NCI-H2196 (cell line): Measurements from ENCODE around the gene AIRE.
"Not testable (repeated sequence)": the region's sequence is repeated elsewhere in the genome, so short reads cannot be mapped to it uniquely, and the experiment has no call there.

Source experiments
- DNase-seq: peaks from one replicate; lab custom pipeline; 2025; ENCODE audit not compliant: unreplicated experiment; lab: John Stamatoyannopoulos, UW

The AIRE gene

GRCh38 chr21:44334329-44335030 is 48.8 kb downstream of the AIRE start:
- no peak for DNase-seq

DNA sequence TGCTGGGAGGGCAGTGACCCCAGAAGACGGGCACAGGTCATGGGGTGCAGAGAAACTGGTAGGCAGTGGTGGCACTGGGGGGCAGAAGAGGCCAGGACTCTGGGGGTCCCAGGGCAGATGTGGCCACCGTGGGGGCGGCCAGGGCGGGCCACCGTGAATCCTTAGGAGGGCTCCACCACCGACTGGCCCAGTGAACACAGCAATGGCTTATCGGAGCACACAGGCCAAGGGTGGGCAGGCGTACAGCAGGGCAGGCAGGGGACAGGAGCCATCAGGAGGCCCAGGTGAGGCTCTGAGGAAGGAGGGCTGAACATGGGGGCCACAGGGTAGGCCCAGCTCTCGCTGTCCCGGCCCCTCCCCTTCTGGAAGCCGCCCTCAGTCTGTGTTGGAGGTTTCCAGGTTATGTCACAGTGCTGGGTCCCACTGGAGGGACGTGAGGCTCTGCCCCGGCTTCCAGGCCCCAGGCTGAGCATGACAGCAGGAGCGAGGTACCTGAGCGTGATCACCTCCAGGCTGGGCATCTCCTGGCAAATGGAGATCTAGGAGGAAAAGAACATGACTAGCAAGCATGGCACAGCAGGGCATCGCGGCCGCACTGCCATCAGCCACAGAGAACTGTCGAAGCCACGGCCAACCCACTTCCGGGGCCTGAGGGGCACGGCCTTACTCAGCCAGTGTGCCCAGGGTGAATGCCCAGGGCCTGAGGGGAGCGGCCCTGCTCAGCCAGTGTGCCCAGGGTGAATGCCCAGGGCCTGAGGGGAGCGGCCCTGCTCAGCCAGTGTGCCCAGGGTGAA is 49.8 kb downstream of the AIRE start:
- no peak for DNase-seq

DNA sequence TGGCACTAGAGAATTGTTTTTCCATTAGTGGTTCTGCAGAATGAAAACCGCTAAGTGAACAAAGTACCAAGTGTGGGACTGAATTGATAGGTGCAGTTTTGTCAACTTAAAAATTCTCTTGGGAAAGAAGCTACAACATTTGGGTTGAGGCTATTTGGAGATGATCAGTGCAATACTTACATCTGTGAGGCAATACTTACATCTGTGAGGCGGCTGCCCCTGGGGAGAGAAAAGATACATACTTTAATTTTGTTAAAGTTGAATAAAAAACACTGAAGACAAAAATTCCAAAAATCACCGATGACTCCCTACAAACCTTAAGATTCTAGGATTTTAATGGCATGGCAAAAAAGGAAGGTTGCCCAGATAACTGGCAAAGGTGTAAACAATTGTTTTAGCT is 51.8 kb downstream of the AIRE start:
- no peak for DNase-seq

GRCh38 chr21:44337941-44338895 is 52.5 kb downstream of the AIRE start:
- peak; percentile 43 for DNase-seq

GRCh38 chr21:44338971-44339910 is 53.6 kb downstream of the AIRE start, which contains the start of gene CFAP410:
TSS of gene CFAP410 (minus strand) at chr21:44339390. CDS start at chr21:44339194, 196 bp downstream.
- peak; percentile 96 for DNase-seq

DNA sequence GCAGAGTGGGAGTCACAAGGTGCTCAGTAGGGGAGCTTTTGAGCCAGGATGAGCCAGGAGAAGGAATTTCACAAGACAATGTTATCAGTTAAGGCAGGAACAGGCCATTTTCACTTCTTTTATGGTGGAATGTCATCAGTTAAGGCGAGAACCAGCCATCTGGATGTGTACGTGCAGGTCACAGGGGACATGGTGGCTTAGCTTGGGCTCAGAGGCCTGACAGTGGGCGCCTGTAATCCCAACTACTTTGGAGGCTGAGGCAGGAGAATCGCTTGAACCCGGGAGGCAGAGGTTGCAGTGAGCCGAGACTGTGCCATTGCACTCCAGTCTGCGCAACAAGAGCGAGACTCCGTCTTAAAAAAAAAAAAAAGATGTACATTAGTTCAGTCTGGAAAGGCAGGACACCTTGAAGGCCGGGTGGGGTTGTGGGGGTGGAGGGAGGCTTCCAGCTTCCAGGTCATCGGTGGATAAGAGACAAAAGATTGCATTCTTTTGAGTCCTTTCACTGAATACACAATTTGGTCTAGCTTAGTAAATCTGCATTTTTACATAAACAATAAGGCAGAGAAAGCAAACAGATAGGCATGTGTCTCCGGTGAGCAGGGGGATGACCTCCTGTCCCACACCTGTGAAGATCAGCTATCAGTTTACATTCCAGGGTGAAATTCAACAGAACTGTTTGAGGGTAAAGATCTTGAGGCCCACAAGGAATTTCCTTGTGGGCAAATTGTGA is 56.2 kb downstream of the AIRE start:
- DNase-seq: not testable (repeated sequence)

- not testable (repeated sequence) for DNase-seq
These were observed 57.3 kb downstream of the AIRE start for GRCh38 chr21:44342981-44343380.

DNA sequence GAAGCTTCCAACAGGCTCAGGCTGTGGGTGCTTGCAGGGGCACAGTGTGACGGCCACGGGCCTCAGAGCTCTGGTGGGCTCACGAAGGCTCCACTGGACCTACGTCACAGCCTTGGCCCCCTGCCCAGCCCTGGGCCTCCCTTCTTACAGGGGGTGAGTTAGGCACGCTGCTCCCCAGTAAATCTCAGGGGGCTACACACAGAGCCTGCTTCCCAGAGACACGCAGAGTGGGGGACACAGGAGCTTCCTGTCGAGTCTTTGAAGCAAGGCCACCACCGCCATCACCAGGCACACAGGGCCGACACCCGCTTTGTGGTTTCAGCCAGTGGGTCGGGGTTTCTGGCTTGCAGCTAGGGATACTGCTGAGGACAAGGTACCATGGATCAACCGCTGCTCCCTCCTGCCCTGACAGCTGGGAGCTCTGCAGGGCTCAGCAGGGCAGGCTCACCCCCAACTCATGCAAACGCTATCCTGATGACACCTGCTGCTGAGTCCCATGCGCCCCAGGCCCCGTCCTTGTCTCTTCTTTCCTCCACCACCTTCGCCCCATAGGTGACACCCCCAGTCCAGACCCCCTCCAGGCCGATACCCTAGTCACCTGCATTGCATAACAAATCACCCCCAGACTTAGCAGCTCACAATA is 59.0 kb downstream of the AIRE start:
- DNase-seq: no peak

DNA sequence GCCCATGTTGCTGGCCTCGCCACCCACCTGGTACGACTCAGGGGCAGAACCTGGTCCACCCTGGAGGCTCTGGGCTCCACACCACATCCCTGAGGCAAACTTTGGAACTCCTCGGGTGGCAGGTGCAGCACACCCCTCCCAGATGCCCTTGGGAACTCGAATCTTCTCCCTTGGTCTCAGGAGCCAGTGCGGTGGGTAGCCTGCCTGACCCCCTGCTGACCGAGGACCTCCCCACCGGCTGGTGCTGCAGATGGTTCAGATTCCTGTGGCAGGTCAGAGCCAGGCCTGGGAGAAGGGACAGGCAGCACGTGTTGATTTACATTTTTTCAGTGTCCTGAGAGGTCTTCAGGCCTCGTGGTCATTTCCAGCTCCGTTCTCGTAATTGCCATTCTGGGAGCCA is 59.8 kb downstream of the AIRE start:
- DNase-seq: no peak

GRCh38 chr21:44347911-44348451 is 62.3 kb downstream of the AIRE start:
- peak; percentile 69 for DNase-seq
